Measurements from ENCODE around the gene PCGF1. TPM values are rescaled to one million over a fixed set of nuclear protein-coding genes. Genes with fewer than 3 reads are reported as not detected.

Gene PCGF1
- total and polyA plus RNA-seq, 9 of the 15 experiments (the other 6 are each of a cell fraction or from before 2014, with no cell fraction given): 20.3 to 45.7 (median 29.3) TPM

- no peak for TF ChIP-seq TSHZ1 (CRISPR knock-in tag; IDR thresholded peaks at IDR 0.05)
- TF ChIP-seq ZC3H4 (CRISPR knock-in tag; IDR thresholded peaks at IDR 0.05; ENCODE audit: borderline replicate concordance): no peak
These were observed 35.5 kb upstream of the PCGF1 start (continued) for GRCh38 chr2:74542978-74543377.

GRCh38 chr2:74540291-74540690 is 32.8 kb upstream of the PCGF1 start:
- H3K36me3 ChIP-seq (ENCODE audit: control insufficient read depth, insufficient read depth, low read length): no peaks in the 10 kb centered on the region
- BruUV-seq (replicated peaks): no TSS peak
- in situ Hi-C loops (cut with MboI) (no loop called here), intact Hi-C loops (cut with micrococcal nuclease) (no loop called here)
- no peaks in the 10 kb centered on the region for H3K9me3 ChIP-seq (replicated peaks; ENCODE audit: control insufficient read depth, insufficient read depth, low read depth, low read length)
- no peaks in the 10 kb centered on the region for H3K27me3 ChIP-seq (ENCODE audit: control insufficient read depth in 2 of 2, insufficient read depth in 2 of 2, low read length in 2 of 2)
- no peaks in the 10 kb centered on the region for H3K9me1 ChIP-seq (ENCODE audit: control insufficient read depth, insufficient read depth, low read length)
- no peak overlapping the region for H2AFZ ChIP-seq (ENCODE audit: low read depth, low read length)
- H4K20me1 ChIP-seq (replicated peaks; ENCODE audit: control insufficient read depth, insufficient read depth, low read length): no peaks in the 10 kb centered on the region
- no peak for ATAC-seq
- H3K79me2 ChIP-seq (ENCODE audit: control insufficient read depth, insufficient read depth, low read length): no peaks in the 10 kb centered on the region
- DNase-seq (ENCODE audit: extremely low read depth in 1 of 4, low spot score in 3 of 4): no peak
- WGBS (ENCODE audit: insufficient coverage, low coverage, missing lambda C conversion rate): 40% methylated on average over 5 of the region's 5 CpGs
- H3K9ac ChIP-seq (ENCODE audit: insufficient read depth in 1 of 2, low read depth in 2 of 2, low read length in 2 of 2): peak overlapping the region in 1 of 2 experiments; percentile 14; a peak in 1 of 4 replicates
- ChIA-PET CTCF (ENCODE audit: low intra/inter-chr PET ratio) (no interaction called here), POLR2A (interaction anchor here (4.3 kb wide), 1 partner anchor 10 kb away, joined by 25 read pairs; the partner anchor contains the start of genes AUP1 and HTRA2)
- H3K4me2 ChIP-seq (ENCODE audit: insufficient read depth, low read length): no peak overlapping the region
- peaks cover 5 to 21% of the 10 kb centered on the region in 2 experiments; a peak in 4 of 5 replicates for H3K4me1 ChIP-seq (replicated peaks in 1 of 2; ENCODE audit: control insufficient read depth in 2 of 2, insufficient read depth in 2 of 2, low read length in 2 of 2)
- H3K27ac ChIP-seq (ENCODE audit: extremely low read depth, low read depth, low read length): no peak overlapping the region
- H3K4me3 ChIP-seq: no peak overlapping the region
- no peak for TF ChIP-seq FOXJ3 (CRISPR knock-in tag; IDR thresholded peaks at IDR 0.05)
- TF ChIP-seq POU5F1 (IDR thresholded peaks at IDR 0.05; ENCODE audit: borderline replicate concordance, low read depth, low read length, partially characterized antibody): no peak
- TF ChIP-seq SMAD1 (IDR thresholded peaks at IDR 0.05; ENCODE audit: low read depth, low read length, partially characterized antibody): no peak
- TF ChIP-seq EP400 (IDR thresholded peaks at IDR 0.05): no peak
- no peak for TF ChIP-seq KLF6 (CRISPR knock-in tag; IDR thresholded peaks at IDR 0.05; ENCODE audit: borderline replicate concordance)
- no peak for TF ChIP-seq NRF1 (conservative IDR thresholded peaks at IDR 0.05 in 1 of 2, IDR thresholded peaks at IDR 0.05 in 1 of 2)
- no peak for TF ChIP-seq PREB (CRISPR knock-in tag; IDR thresholded peaks at IDR 0.05)
- no peak for TF ChIP-seq FIP1L1 (IDR thresholded peaks at IDR 0.05; ENCODE audit: low read depth, low read length, poor library complexity, severe bottlenecking)
- no peak for TF ChIP-seq SRF (CRISPR knock-in tag; IDR thresholded peaks at IDR 0.05)
- no peak for FAIRE-seq

All from K562 (cell line).